ENCODE data around the gene EHMT1.

GRCh38 chr9:137814841-137815240, 196.0 kb downstream of the EHMT1 start:
- TF ChIP-seq CTCF (IDR thresholded peaks at IDR 0.05; ENCODE audit: poor library complexity) (no peak), EZH2 (IDR thresholded peaks at IDR 0.05; ENCODE audit: borderline replicate concordance) (no peak), EZH2phosphoT487 (IDR thresholded peaks at IDR 0.05; ENCODE audit: low read depth, severe bottlenecking, unreplicated experiment) (no peak)
